Breast epithelium (tissue), 4 donors: ENCODE results near the gene C11orf24. TPM values are rescaled to one million over a fixed set of nuclear protein-coding genes. Genes with fewer than 3 reads are reported as not detected.

Experiments
- DNase-seq, 2 donors: peaks; one replicate each; pipeline ENCODE4 v3.0.0-alpha.2; 2019; ENCODE audit warnings: low spot score in 2 of 2
- H3K27ac ChIP-seq, 2 donors: fragments of 200-600 bp; sonication (generic) in 1 of 2; one replicate each; pipeline ENCODE4 v1.5.1; 2016 to 2019; ENCODE audit warnings: mild to moderate bottlenecking in 1 of 2
- H3K27me3 ChIP-seq, 2 donors: fragments of 200-600 bp; sonication (generic) in 1 of 2; one replicate each; pipeline versions ENCODE4 v1.5.1 to v1.6.0; 2017 to 2019; ENCODE audit warnings: control low read depth in 1 of 2, mild to moderate bottlenecking in 1 of 2
- H3K36me3 ChIP-seq: fragments of 200-600 bp; one replicate; pipeline ENCODE4 v1.5.1; 2019
- H3K4me1 ChIP-seq, 2 donors: fragments of 200-600 bp; sonication (generic); one replicate each; pipeline ENCODE4 v1.5.1; 2016 to 2019; ENCODE audit warnings: control low read depth in 1 of 2
- H3K4me3 ChIP-seq, 3 donors: fragments of 200-600 bp; sonication (generic); 1 replicate in 2 of 3; 2 replicates in 1 of 3; pipeline ENCODE4 v1.5.1; 2016 to 2019; ENCODE audit warnings: mild to moderate bottlenecking in 3 of 3, moderate library complexity in 2 of 3
- H3K9me3 ChIP-seq, 2 donors: fragments of 200-600 bp; sonication (generic) in 1 of 2; one replicate each; pipeline ENCODE4 v1.5.1; 2016 to 2019; ENCODE audit warnings: control low read depth in 1 of 2
- POLR2A ChIP-seq: fragments of 450-650 bp; IDR thresholded peaks from one replicate; pipeline ENCODE4 v1.6.1; 2016; ENCODE audit warnings: antibody characterized with exemption, mild to moderate bottlenecking, moderate library complexity
- POLR2AphosphoS5 ChIP-seq, 3 donors: sonication (generic); formaldehyde crosslinking; IDR thresholded peaks; one replicate each; pipeline ENCODE4 v1.6.1; 2017; ENCODE audit warnings: antibody characterized with exemption in 3 of 3
- intact Hi-C: fragments of 100-400 bp; cut with DNase I; formaldehyde crosslinking; loops from one replicate; pipeline ENCODE4 v1.15.1; 2023; ENCODE audit warnings: low total_unique reads
- total RNA-seq, 3 donors: library from RNA; depleted of rRNA; stranded (reverse); fragments of >200 nt; gene quantifications; one replicate each; pipeline ENCODE4 v1.1.0, GENCODE V29; 2016
- TF ChIP-seq, protein P1 (sequence below), 3 donors: fragments of 450-650 bp; IDR thresholded peaks; one replicate each; pipeline ENCODE4 v1.5.1; 2016 to 2017; ENCODE audit warnings: antibody characterized with exemption in 3 of 3, mild to moderate bottlenecking in 3 of 3, moderate library complexity in 3 of 3

Gene C11orf24
- total RNA-seq: 10 to 100 TPM; 11.4 to 22.7 (median 12.5) TPM

DNA sequence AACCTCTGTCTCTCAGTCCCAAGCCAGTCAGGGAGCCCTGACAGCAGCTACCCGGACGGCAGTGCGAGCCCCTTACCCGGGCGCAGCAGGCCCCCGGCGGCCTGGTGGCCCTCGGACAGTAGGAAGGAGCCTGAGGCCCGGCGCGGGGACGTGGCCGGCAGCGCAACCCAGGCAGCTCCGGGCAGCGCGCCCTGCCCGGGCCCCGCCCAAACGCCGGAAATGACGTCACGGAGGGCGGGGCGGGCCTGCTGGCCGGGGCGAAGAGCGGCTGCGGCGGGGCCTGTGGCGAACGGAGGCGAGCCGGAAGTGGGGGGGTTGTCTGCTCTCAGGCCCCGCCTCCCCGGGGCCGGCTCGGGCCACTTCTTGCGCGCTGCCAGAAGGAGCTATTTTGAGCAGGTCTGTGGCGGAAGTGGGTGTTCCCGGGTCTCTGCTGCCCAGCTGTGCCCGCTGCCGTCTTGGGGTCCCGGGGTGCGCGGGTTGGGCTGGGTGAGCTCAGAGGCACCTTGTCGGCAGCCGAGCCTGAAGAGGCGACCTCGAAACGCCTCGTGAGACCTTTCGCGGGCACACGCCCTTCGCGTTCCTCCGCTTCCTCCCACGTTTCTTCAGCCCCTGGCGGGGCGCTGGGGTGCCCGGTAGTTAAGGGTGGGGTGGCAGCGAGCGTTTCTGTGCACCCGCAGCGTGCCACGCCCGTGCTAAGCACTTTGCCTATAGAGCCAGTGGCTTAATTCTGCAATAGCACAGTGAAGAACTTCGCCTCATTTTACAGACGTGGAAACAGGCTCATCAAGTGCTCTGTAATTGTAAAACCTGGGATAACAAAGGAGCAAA, at the start of gene C11orf24:
Gene C11orf24, minus strand, starts transcription at position 193 of the 828 bp plus-strand sequence. CDS start 8,206 bp downstream, outside the sequence.
- TF ChIP-seq POLR2AphosphoS5 (IDR thresholded peaks at IDR 0.05) (peak; percentile 57 to 70 (median 64)), POLR2A (no peak)
- no peaks in the 10 kb centered on the region for H3K9me3 ChIP-seq
- no peaks in the 10 kb centered on the region for H3K36me3 ChIP-seq
- no peaks in the 10 kb centered on the region for H3K27me3 ChIP-seq
- H3K4me3 ChIP-seq: peak within 1 kb of the TSS; percentile 65 to 89 (median 84)
- peak; percentile 92 for DNase-seq
- peak within 1 kb of the TSS; percentile 94 to 95 for H3K27ac ChIP-seq
- intact Hi-C loops: no loop called here
- peaks cover 7% of the 10 kb centered on the region in 2 donors for H3K4me1 ChIP-seq

GRCh38 chr11:68317147-68317785, 45.5 kb upstream of the C11orf24 start:
- peak overlapping the region; percentile 60 to 72 for H3K27ac ChIP-seq
- no peak for DNase-seq
- H3K27me3 ChIP-seq: no peaks in the 10 kb centered on the region
- no peaks in the 10 kb centered on the region for H3K36me3 ChIP-seq
- intact Hi-C loops: no loop called here
- TF ChIP-seq POLR2AphosphoS5 (IDR thresholded peaks at IDR 0.05) (no peak), POLR2A (no peak)
- TF ChIP-seq, protein P1, sequence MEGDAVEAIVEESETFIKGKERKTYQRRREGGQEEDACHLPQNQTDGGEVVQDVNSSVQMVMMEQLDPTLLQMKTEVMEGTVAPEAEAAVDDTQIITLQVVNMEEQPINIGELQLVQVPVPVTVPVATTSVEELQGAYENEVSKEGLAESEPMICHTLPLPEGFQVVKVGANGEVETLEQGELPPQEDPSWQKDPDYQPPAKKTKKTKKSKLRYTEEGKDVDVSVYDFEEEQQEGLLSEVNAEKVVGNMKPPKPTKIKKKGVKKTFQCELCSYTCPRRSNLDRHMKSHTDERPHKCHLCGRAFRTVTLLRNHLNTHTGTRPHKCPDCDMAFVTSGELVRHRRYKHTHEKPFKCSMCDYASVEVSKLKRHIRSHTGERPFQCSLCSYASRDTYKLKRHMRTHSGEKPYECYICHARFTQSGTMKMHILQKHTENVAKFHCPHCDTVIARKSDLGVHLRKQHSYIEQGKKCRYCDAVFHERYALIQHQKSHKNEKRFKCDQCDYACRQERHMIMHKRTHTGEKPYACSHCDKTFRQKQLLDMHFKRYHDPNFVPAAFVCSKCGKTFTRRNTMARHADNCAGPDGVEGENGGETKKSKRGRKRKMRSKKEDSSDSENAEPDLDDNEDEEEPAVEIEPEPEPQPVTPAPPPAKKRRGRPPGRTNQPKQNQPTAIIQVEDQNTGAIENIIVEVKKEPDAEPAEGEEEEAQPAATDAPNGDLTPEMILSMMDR (IDR thresholded peaks at IDR 0.05): no peak
- peaks cover 6 to 11% of the 10 kb centered on the region in 2 donors for H3K4me1 ChIP-seq
- peak overlapping the region in 1 of 3 donors; percentile 28 for H3K4me3 ChIP-seq
- H3K9me3 ChIP-seq: no peaks in the 10 kb centered on the region

DNA sequence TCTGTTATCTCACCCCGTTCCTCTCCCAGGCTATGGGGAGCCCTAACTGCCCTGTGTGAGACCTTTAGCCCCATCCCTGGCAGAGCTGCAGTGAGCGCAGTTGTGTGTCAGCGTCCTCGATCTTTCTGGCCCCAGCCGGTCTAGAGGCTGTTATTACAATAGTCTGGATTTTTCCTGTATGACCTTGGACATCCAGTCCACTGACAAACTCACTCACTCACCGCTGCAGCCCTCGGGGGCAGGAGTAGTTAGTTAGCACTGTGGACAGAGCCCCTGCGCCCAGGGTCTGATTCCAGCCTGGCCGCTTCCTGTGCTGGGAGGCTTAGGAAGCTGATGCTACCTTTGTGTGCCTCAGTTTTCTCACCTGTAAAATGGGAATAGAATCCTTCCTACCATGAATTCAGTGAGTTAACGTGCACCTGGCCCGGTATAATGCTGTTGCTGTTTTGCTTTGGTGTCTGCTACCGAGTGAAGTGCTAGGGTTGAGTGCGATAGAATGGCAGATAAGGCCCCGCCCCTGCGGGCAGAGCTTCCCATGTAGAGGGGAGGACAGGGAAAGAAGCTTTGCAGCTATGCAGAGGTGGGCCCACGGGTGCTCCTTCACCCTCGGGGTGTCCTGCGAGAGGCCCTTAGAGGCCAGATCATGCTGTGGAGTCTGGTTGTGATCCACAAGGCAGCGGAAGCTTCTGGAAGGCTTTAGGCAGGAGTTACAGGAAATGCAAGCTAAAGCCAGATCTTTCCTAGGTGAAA, 43.6 kb upstream of the C11orf24 start:
- Histone ChIP-seq H3K36me3 (no peaks in the 10 kb centered on the region), H3K4me1 (peaks cover 2 to 11% of the 10 kb centered on the region in 2 donors), H3K4me3 (peak overlapping the region in 2 of 3 donors; percentile 77 to 96), H3K27ac (peak overlapping the region; percentile 83 to 85), H3K27me3 (no peaks in the 10 kb centered on the region), H3K9me3 (no peaks in the 10 kb centered on the region)
- intact Hi-C loops: no loop called here
- TF ChIP-seq POLR2A: no peak
- TF ChIP-seq POLR2AphosphoS5 (IDR thresholded peaks at IDR 0.05): no peak
- TF ChIP-seq, protein P1 (IDR thresholded peaks at IDR 0.05): no peak
- no peak for DNase-seq

DNA sequence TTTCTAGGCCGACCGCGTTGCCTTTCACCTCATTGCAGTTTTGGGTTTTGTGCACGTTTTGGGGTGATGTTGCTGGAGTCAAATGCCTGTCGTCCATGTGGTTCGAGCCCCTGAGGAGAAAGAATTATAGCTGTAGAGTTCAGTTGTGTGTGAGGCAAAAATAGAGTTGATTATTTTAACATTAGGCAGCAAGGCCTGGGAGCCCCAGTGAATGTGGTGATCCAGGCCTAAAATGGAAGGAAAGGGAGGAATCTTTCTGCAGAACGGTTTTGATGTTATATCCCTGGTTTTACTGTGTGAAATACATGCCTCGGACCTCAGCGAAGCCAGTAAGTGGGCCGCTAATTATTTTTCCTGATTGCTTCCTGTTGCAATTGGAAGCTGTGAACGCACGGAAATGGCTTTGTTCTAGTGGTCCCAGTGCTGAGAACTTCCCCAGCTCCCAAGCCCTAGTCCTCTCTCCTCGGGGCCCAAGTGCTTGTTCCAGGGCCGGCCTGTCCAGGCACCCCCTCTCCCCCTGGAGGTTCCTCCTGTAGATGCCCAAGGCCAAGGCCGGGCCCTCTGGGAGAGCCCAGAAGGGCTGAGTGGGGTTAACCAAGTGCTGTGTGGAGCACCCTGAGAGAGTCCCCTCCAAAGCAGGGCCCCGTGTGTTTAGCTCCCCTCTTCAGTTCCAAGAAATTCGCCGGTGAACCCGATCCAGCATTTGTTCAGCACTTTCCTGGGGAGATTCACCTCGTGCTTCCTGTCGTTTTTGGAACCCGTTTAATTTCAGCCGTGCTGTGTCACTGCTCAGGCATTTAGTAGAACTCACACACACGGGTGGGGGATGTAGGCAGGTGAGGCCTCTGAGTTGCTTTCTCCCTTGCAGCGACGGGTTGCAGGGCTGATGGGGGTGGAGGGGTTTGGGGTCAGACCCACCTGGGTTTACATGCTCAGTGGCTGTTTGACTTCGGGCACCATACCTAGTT, 42.7 kb upstream of the C11orf24 start:
- Histone ChIP-seq H3K27me3 (no peaks in the 10 kb centered on the region), H3K4me3 (peak overlapping the region; percentile 61 to 96 (median 77)), H3K27ac (peak overlapping the region; percentile 83 to 85), H3K4me1 (peaks cover 2 to 11% of the 10 kb centered on the region in 2 donors), H3K36me3 (no peaks in the 10 kb centered on the region), H3K9me3 (no peaks in the 10 kb centered on the region)
- DNase-seq: peak in 1 of 2 donors; percentile 57
- TF ChIP-seq, protein P1 (IDR thresholded peaks at IDR 0.05): no peak
- TF ChIP-seq POLR2AphosphoS5 (IDR thresholded peaks at IDR 0.05) (no peak), POLR2A (no peak)
- intact Hi-C loops: no loop called here
